C4-2B (cell line): ENCODE results near the gene UNKL.

Source experiments
- H3K27ac ChIP-seq: fragments of 450-650 bp; 2 replicates; pipeline ENCODE4 v1.5.1; 2017
- CTCF ChIP-seq: fragments of 450-650 bp; conservative IDR thresholded peaks from 2 replicates; pipeline ENCODE4 v1.5.1; 2017; ENCODE audit warnings: mild to moderate bottlenecking
- ZFX ChIP-seq: fragments of 450-650 bp; IDR thresholded peaks from 2 replicates; pipeline ENCODE4 v1.6.1; 2017

UNKL gene

GRCh38 chr16:1322407-1322806, 92.1 kb downstream of the UNKL start:
- H3K27ac ChIP-seq, result no peak overlapping the region
- no peak for TF ChIP-seq ZFX
- TF ChIP-seq CTCF, result no peak

- no peak overlapping the region for H3K27ac ChIP-seq
- TF ChIP-seq ZFX, result no peak
- TF ChIP-seq CTCF, result no peak
Observed at GRCh38 chr16:1320658-1321240, 93.8 kb downstream of the UNKL start.

GRCh38 chr16:1320097-1320496, 94.4 kb downstream of the UNKL start:
- TF ChIP-seq CTCF (no peak), ZFX (no peak)
- H3K27ac ChIP-seq, result no peak overlapping the region

- TF ChIP-seq ZFX, result no peak
- no peak for TF ChIP-seq CTCF
- no peak overlapping the region for H3K27ac ChIP-seq
Observed at GRCh38 chr16:1319041-1319440, 95.5 kb downstream of the UNKL start.

GRCh38 chr16:1318268-1318545, 96.3 kb downstream of the UNKL start:
- no peak overlapping the region for H3K27ac ChIP-seq
- no peak for TF ChIP-seq ZFX
- TF ChIP-seq CTCF, result no peak

- TF ChIP-seq CTCF (no peak), ZFX (no peak)
- H3K27ac ChIP-seq, result no peak overlapping the region
Observed at GRCh38 chr16:1317479-1318267, 96.8 kb downstream of the UNKL start.

GRCh38 chr16:1316033-1316405, 98.5 kb downstream of the UNKL start:
- H3K27ac ChIP-seq, result no peak overlapping the region
- TF ChIP-seq CTCF (no peak), ZFX (no peak)
